IPS-18a (cell line): ENCODE results near the gene C4orf50.

Source experiments
- H3K27ac ChIP-seq: one replicate; pipeline ENCODE4 v1.5.1; 2013; ENCODE audit warnings: low read length
- H3K27me3 ChIP-seq: one replicate; pipeline ENCODE4 v1.6.1; 2013; ENCODE audit warnings: mild to moderate bottlenecking, low read length; ENCODE audit not compliant: control insufficient read depth, insufficient read depth
- H3K36me3 ChIP-seq: one replicate; pipeline ENCODE4 v1.6.1; 2013; ENCODE audit warnings: low read depth, low read length; ENCODE audit not compliant: control insufficient read depth
- H3K4me1 ChIP-seq: one replicate; pipeline ENCODE4 v1.6.1; 2013; ENCODE audit warnings: low read depth, low read length; ENCODE audit not compliant: control insufficient read depth
- H3K4me3 ChIP-seq: one replicate; pipeline ENCODE4 v1.5.1; 2013; ENCODE audit warnings: low read length
- H3K9ac ChIP-seq: one replicate; pipeline ENCODE4 v1.6.1; 2013; ENCODE audit warnings: mild to moderate bottlenecking, low read length, moderate library complexity
- H3K9me3 ChIP-seq: one replicate; pipeline ENCODE4 v1.6.1; 2013; ENCODE audit warnings: low read depth, low read length; ENCODE audit not compliant: control insufficient read depth

The C4orf50 gene

GRCh38 chr4:5971078-5971450 is 47.2 kb downstream of the C4orf50 start:
- no peak overlapping the region for H3K4me3 ChIP-seq
- no peaks in the 10 kb centered on the region for H3K36me3 ChIP-seq
- H3K9ac ChIP-seq, result no peak overlapping the region
- H3K27ac ChIP-seq, result no peak overlapping the region
- no peaks in the 10 kb centered on the region for H3K9me3 ChIP-seq
- no peaks in the 10 kb centered on the region for H3K4me1 ChIP-seq
- H3K27me3 ChIP-seq, result no peaks in the 10 kb centered on the region

- Histone ChIP-seq H3K36me3 (no peaks in the 10 kb centered on the region), H3K9me3 (no peaks in the 10 kb centered on the region), H3K4me3 (no peak overlapping the region), H3K27me3 (no peaks in the 10 kb centered on the region), H3K27ac (no peak overlapping the region), H3K4me1 (no peaks in the 10 kb centered on the region), H3K9ac (no peak overlapping the region)
These were observed 47.7 kb downstream of the C4orf50 start for GRCh38 chr4:5970381-5971077.

- H3K4me1 ChIP-seq, result no peaks in the 10 kb centered on the region
- H3K27me3 ChIP-seq, result no peaks in the 10 kb centered on the region
- H3K9ac ChIP-seq, result no peak overlapping the region
These were observed 48.5 kb downstream of the C4orf50 start for GRCh38 chr4:5969777-5970176.

GRCh38 chr4:5969336-5969735 is 48.9 kb downstream of the C4orf50 start:
- Histone ChIP-seq H3K4me3 (no peak overlapping the region), H3K27me3 (no peaks in the 10 kb centered on the region), H3K36me3 (no peaks in the 10 kb centered on the region), H3K27ac (no peak overlapping the region), H3K9me3 (no peaks in the 10 kb centered on the region), H3K4me1 (no peaks in the 10 kb centered on the region), H3K9ac (no peak overlapping the region)

More at GRCh38 chr4:5969777-5970176, 48.5 kb downstream of the C4orf50 start:
- no peaks in the 10 kb centered on the region for H3K36me3 ChIP-seq
- no peak overlapping the region for H3K27ac ChIP-seq
- H3K9me3 ChIP-seq, result no peaks in the 10 kb centered on the region
- H3K4me3 ChIP-seq, result no peak overlapping the region

GRCh38 chr4:5968246-5968645 is 50.0 kb downstream of the C4orf50 start:
- no peaks in the 10 kb centered on the region for H3K4me1 ChIP-seq
- H3K27me3 ChIP-seq, result no peaks in the 10 kb centered on the region
- no peaks in the 10 kb centered on the region for H3K36me3 ChIP-seq
- no peak overlapping the region for H3K4me3 ChIP-seq
- H3K9me3 ChIP-seq, result no peaks in the 10 kb centered on the region
- H3K27ac ChIP-seq, result no peak overlapping the region
- H3K9ac ChIP-seq, result no peak overlapping the region

- Histone ChIP-seq H3K9ac (no peak overlapping the region), H3K4me1 (no peaks in the 10 kb centered on the region), H3K36me3 (no peaks in the 10 kb centered on the region), H3K27ac (no peak overlapping the region), H3K27me3 (no peaks in the 10 kb centered on the region), H3K4me3 (no peak overlapping the region), H3K9me3 (no peaks in the 10 kb centered on the region)
These were observed 50.4 kb downstream of the C4orf50 start for GRCh38 chr4:5967783-5968182.

- H3K27me3 ChIP-seq, result no peaks in the 10 kb centered on the region
- no peak overlapping the region for H3K27ac ChIP-seq
- no peak overlapping the region for H3K9ac ChIP-seq
- H3K36me3 ChIP-seq, result no peaks in the 10 kb centered on the region
- H3K4me3 ChIP-seq, result no peak overlapping the region
- H3K9me3 ChIP-seq, result no peaks in the 10 kb centered on the region
- no peaks in the 10 kb centered on the region for H3K4me1 ChIP-seq
These were observed 53.0 kb downstream of the C4orf50 start for GRCh38 chr4:5965225-5965624.

- no peaks in the 10 kb centered on the region for H3K36me3 ChIP-seq
- H3K27me3 ChIP-seq, result peaks cover 5% of the 10 kb centered on the region
- no peaks in the 10 kb centered on the region for H3K4me1 ChIP-seq
- no peaks in the 10 kb centered on the region for H3K9me3 ChIP-seq
- H3K9ac ChIP-seq, result no peak overlapping the region
- no peak overlapping the region for H3K27ac ChIP-seq
- no peak overlapping the region for H3K4me3 ChIP-seq
These were observed 54.2 kb downstream of the C4orf50 start for GRCh38 chr4:5964030-5964429.

- Histone ChIP-seq H3K9me3 (no peaks in the 10 kb centered on the region), H3K4me1 (no peaks in the 10 kb centered on the region), H3K4me3 (no peak overlapping the region), H3K36me3 (no peaks in the 10 kb centered on the region), H3K27ac (no peak overlapping the region), H3K9ac (no peak overlapping the region), H3K27me3 (peaks cover 9% of the 10 kb centered on the region)
These were observed 54.6 kb downstream of the C4orf50 start for GRCh38 chr4:5963611-5964010.

- H3K4me1 ChIP-seq, result no peaks in the 10 kb centered on the region
- H3K36me3 ChIP-seq, result no peaks in the 10 kb centered on the region
- no peaks in the 10 kb centered on the region for H3K9me3 ChIP-seq
- H3K4me3 ChIP-seq, result no peak overlapping the region
- H3K27ac ChIP-seq, result no peak overlapping the region
- no peak overlapping the region for H3K9ac ChIP-seq
- peaks cover 18% of the 10 kb centered on the region for H3K27me3 ChIP-seq
These were observed 55.8 kb downstream of the C4orf50 start for GRCh38 chr4:5962416-5962815.

- Histone ChIP-seq H3K27ac (no peak overlapping the region), H3K36me3 (no peaks in the 10 kb centered on the region), H3K9ac (no peak overlapping the region), H3K4me1 (peaks cover 6% of the 10 kb centered on the region), H3K4me3 (no peak overlapping the region), H3K27me3 (peaks cover 18% of the 10 kb centered on the region), H3K9me3 (no peaks in the 10 kb centered on the region)
These were observed 57.9 kb downstream of the C4orf50 start for GRCh38 chr4:5960252-5960880.
